T-cell (primary cell): ENCODE measurements around the gene TOM1L2. TPM values are rescaled to one million over a fixed set of nuclear protein-coding genes. Genes with fewer than 3 reads are reported as not detected.
A peak's percentile ranks its signal among the peaks of the same experiment; 100 is the strongest.

Experiments
- ATAC-seq, 4 experiments: fragments of 200-7000 bp in 3 of 4; fragments of 150-1000 bp in 1 of 4; cut with Tn5 transposase; replicated peaks in 1 of 4; 1 replicate in 3 of 4; 2 replicates in 1 of 4; pipeline ENCODE4 v1.10.0; 2021; ENCODE audit warnings: moderate library complexity in 3 of 4, mild to moderate bottlenecking in 2 of 4, moderate number of reproducible peaks in 1 of 4
- CTCF ChIA-PET, 2 donors: fragments of 300-600 bp; sonication (Branson Sonifier 250); formaldehyde crosslinking; loops; one replicate each; lab custom pipeline; 2022; ENCODE audit warnings: antibody characterized with exemption in 2 of 2; lab: Charles Lee
- POLR2A ChIA-PET, 2 donors: fragments of 300-600 bp; sonication (Branson Sonifier 250); formaldehyde crosslinking; loops; one replicate each; lab custom pipeline; 2022; ENCODE audit warnings: antibody characterized with exemption in 2 of 2; lab: Charles Lee
- DNase-seq, 35 experiments: peaks; one replicate each; pipeline versions ENCODE4 v3.0.0 to v3.0.0-alpha.2; 2013 to 2023
- H3K27ac ChIP-seq: one replicate; pipeline ENCODE4 v1.5.1; 2013; ENCODE audit warnings: low read length
- H3K27me3 ChIP-seq, 2 experiments: replicated peaks in 1 of 2; 1 replicate in 1 of 2; 2 replicates in 1 of 2; pipeline versions ENCODE4 v1.6.1 to v1.7.0; 2013; ENCODE audit warnings: low read length in 1 of 2, mixed read lengths in 1 of 2; ENCODE audit not compliant: control insufficient read depth in 2 of 2, insufficient read depth in 2 of 2; ENCODE audit errors: extremely low read depth in 1 of 2
- H3K36me3 ChIP-seq, 2 donors: 1 replicate in 1 of 2; 2 replicates in 1 of 2; pipeline versions ENCODE4 v1.6.1 to v1.7.0; 2013; ENCODE audit warnings: low read length in 1 of 2; ENCODE audit not compliant: control insufficient read depth in 2 of 2, insufficient read depth in 1 of 2; ENCODE audit errors: extremely low read depth in 1 of 2
- H3K4me1 ChIP-seq, 2 experiments: 1 replicate in 1 of 2; 2 replicates in 1 of 2; pipeline versions ENCODE4 v1.6.1 to v1.7.0; 2013; ENCODE audit warnings: low read length in 2 of 2, mixed read lengths in 1 of 2; ENCODE audit not compliant: insufficient read depth in 2 of 2, control insufficient read depth in 1 of 2; ENCODE audit errors: extremely low read depth in 1 of 2
- H3K4me3 ChIP-seq, 2 donors: 1 replicate in 1 of 2; 2 replicates in 1 of 2; pipeline versions ENCODE4 v1.5.1 to v1.7.0; 2013; ENCODE audit warnings: mild to moderate bottlenecking in 2 of 2, low read length in 1 of 2, moderate library complexity in 1 of 2; ENCODE audit not compliant: control insufficient read depth in 1 of 2; ENCODE audit errors: extremely low read depth in 1 of 2
- H3K9me3 ChIP-seq: 2 replicates; pipeline ENCODE4 v1.7.0; 2013
- H3K27ac Mint-ChIP-seq, 2 donors: one replicate each; pipeline ENCODE4 v1.8.0; 2020 to 2021; ENCODE audit warnings: mild to moderate bottlenecking in 2 of 2, mixed read lengths in 2 of 2
- H3K27me3 Mint-ChIP-seq, 2 donors: one replicate each; pipeline ENCODE4 v1.8.0; 2021 to 2022; ENCODE audit warnings: mixed read lengths in 2 of 2
- H3K36me3 Mint-ChIP-seq: one replicate; pipeline ENCODE4 v1.8.0; 2021; ENCODE audit warnings: mixed read lengths
- H3K4me1 Mint-ChIP-seq, 3 donors: one replicate each; pipeline ENCODE4 v1.8.0; 2020 to 2022; ENCODE audit warnings: mixed read lengths in 3 of 3, mild to moderate bottlenecking in 1 of 3
- H3K4me3 Mint-ChIP-seq, 3 donors: one replicate each; pipeline ENCODE4 v1.8.0; 2020 to 2022; ENCODE audit warnings: mild to moderate bottlenecking in 3 of 3, mixed read lengths in 3 of 3, moderate library complexity in 3 of 3
- H3K9me3 Mint-ChIP-seq, 3 donors: one replicate each; pipeline ENCODE4 v1.8.0; 2020 to 2022; ENCODE audit warnings: mixed read lengths in 3 of 3
- WGBS: methylation state at CpG from one replicate; pipeline ENCODE4 v1.1.5; 2013; ENCODE audit warnings: missing lambda C conversion rate; ENCODE audit not compliant: insufficient coverage; 5-methylcytosine and 5-hydroxymethylcytosine counted together
- total RNA-seq, 35 experiments: library from RNA in 6 of 35; stranded (reverse) in 6 of 35; fragments of 120-200 nt in 1 of 35; gene quantifications; one replicate each; pipeline versions ENCODE4 v1.2.1 to v1.2.4 and lab custom pipeline; 2013 to 2026

TOM1L2 gene
- total RNA-seq, 5 donors from 2014 or later (not counting 1 experiment from before 2014, with no cell fraction given), result 57.5 to 71.5 (median 61.9) TPM

DNA sequence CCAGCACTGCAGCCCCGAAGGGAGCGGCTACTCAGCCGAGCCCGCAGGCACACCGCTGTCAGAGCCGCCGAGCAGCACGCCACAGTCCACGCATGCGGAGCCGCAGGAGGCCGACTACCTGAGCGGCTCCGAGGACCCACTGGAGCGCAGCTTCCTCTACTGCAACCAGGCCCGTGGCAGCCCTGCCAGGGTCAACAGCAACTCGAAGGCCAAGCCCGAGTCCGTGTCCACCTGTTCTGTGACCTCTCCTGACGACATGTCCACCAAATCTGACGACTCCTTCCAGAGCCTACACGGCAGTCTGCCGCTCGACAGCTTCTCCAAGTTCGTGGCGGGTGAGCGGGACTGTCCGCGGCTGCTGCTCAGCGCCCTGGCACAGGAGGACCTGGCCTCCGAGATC lies 177.8 kb downstream of the TOM1L2 start:
- H3K9me3 ChIP-seq, result no peaks in the 10 kb centered on the region
- Mint-ChIP-seq H3K9me3 (no peaks in the 10 kb centered on the region), H3K27ac (no peak overlapping the region), H3K36me3 (peaks cover 4% of the 10 kb centered on the region), H3K27me3 (no peaks in the 10 kb centered on the region), H3K4me3 (peak overlapping the region in 2 of 3 donors; percentile 24 to 73), H3K4me1 (peaks cover 24 to 30% (median 26%) of the 10 kb centered on the region in 3 donors)
- H3K4me1 ChIP-seq, result peaks cover 9 to 28% of the 10 kb centered on the region in 2 experiments
- DNase-seq (no peak), ATAC-seq (no peak)
- WGBS, result 97% methylated on average over 31 of the region's 31 CpGs
- no peaks in the 10 kb centered on the region for H3K27me3 ChIP-seq
- ChIA-PET CTCF (no interaction called here), POLR2A (no interaction called here)
- H3K27ac ChIP-seq, result no peak overlapping the region
- peaks cover 3 to 27% of the 10 kb centered on the region in 2 donors for H3K36me3 ChIP-seq
- no peak overlapping the region for H3K4me3 ChIP-seq

Other genes with a start within 250 kb of the TOM1L2 start
- gene SREBF1, start 135.4 kb downstream of the TOM1L2 start, total RNA-seq, result 100 to 1,000 TPM in 2 of 5 donors, 10 to 100 TPM in 3; 24.6 to 279 (median 38.9) TPM
- under 1 TPM in 3 of 5 donors, not detected in 2; 0.32 to 0.58 (median 0.53) TPM for gene DRC3, start 462 bp upstream of the TOM1L2 start, total RNA-seq
- 10 to 100 TPM; 23.6 to 32.9 (median 27.7) TPM for gene ATPAF2, start 66.8 kb upstream of the TOM1L2 start, total RNA-seq
- 10 to 100 TPM in 2 of 5 donors, 1 to 10 TPM in 3; 7.9 to 12.3 (median 10.0) TPM for gene GID4, start 67.0 kb upstream of the TOM1L2 start, total RNA-seq
- gene DRG2, start 115.5 kb upstream of the TOM1L2 start, total RNA-seq, result 10 to 100 TPM; 48.1 to 65.7 (median 57.3) TPM
- gene MYO15A, start 136.4 kb upstream of the TOM1L2 start, total RNA-seq, result 1 to 10 TPM in 4 of 5 donors, under 1 TPM in 1; 0.76 to 1.9 (median 1.3) TPM
- gene ALKBH5, start 211.4 kb upstream of the TOM1L2 start, total RNA-seq, result 100 to 1,000 TPM in 4 of 5 donors, 10 to 100 TPM in 1; 99.0 to 122 (median 103) TPM